ENCODE measurements around the gene PUDP.

The PUDP gene

GRCh38 chrX:7054219-7055216, 93.4 kb downstream of the PUDP start:
- Histone ChIP-seq H3K4me1 (ENCODE audit: insufficient read depth, poor library complexity, severe bottlenecking) (no peaks in the 10 kb centered on the region), H3K27me3 (ENCODE audit: insufficient read depth, poor library complexity, severe bottlenecking) (no peaks in the 10 kb centered on the region), H3K36me3 (ENCODE audit: low read depth) (no peaks in the 10 kb centered on the region), H3K9me3 (ENCODE audit: severe bottlenecking) (no peaks in the 10 kb centered on the region), H3K4me3 (ENCODE audit: severe bottlenecking) (no peak overlapping the region), H3K27ac (ENCODE audit: poor library complexity, severe bottlenecking) (no peak overlapping the region)
- DNase-seq (ENCODE audit: low spot score) (no peak), ATAC-seq (ENCODE audit: low read depth) (no peak)
- TF ChIP-seq, protein P1, sequence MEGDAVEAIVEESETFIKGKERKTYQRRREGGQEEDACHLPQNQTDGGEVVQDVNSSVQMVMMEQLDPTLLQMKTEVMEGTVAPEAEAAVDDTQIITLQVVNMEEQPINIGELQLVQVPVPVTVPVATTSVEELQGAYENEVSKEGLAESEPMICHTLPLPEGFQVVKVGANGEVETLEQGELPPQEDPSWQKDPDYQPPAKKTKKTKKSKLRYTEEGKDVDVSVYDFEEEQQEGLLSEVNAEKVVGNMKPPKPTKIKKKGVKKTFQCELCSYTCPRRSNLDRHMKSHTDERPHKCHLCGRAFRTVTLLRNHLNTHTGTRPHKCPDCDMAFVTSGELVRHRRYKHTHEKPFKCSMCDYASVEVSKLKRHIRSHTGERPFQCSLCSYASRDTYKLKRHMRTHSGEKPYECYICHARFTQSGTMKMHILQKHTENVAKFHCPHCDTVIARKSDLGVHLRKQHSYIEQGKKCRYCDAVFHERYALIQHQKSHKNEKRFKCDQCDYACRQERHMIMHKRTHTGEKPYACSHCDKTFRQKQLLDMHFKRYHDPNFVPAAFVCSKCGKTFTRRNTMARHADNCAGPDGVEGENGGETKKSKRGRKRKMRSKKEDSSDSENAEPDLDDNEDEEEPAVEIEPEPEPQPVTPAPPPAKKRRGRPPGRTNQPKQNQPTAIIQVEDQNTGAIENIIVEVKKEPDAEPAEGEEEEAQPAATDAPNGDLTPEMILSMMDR (IDR thresholded peaks at IDR 0.05; ENCODE audit: poor library complexity, severe bottlenecking), result no peak

- no peaks in the 10 kb centered on the region for H3K36me3 ChIP-seq (ENCODE audit: low read depth)
- ATAC-seq (ENCODE audit: low read depth), result no peak
- no peak for DNase-seq (ENCODE audit: low spot score)
- no peaks in the 10 kb centered on the region for H3K27me3 ChIP-seq (ENCODE audit: insufficient read depth, poor library complexity, severe bottlenecking)
- H3K4me3 ChIP-seq (ENCODE audit: severe bottlenecking), result no peak overlapping the region
- H3K4me1 ChIP-seq (ENCODE audit: insufficient read depth, poor library complexity, severe bottlenecking), result no peaks in the 10 kb centered on the region
- TF ChIP-seq, protein P1 (IDR thresholded peaks at IDR 0.05; ENCODE audit: poor library complexity, severe bottlenecking), result no peak
- H3K27ac ChIP-seq (ENCODE audit: poor library complexity, severe bottlenecking), result no peak overlapping the region
- H3K9me3 ChIP-seq (ENCODE audit: severe bottlenecking), result no peaks in the 10 kb centered on the region
These were observed 95.4 kb downstream of the PUDP start for GRCh38 chrX:7052541-7052940.

DNA sequence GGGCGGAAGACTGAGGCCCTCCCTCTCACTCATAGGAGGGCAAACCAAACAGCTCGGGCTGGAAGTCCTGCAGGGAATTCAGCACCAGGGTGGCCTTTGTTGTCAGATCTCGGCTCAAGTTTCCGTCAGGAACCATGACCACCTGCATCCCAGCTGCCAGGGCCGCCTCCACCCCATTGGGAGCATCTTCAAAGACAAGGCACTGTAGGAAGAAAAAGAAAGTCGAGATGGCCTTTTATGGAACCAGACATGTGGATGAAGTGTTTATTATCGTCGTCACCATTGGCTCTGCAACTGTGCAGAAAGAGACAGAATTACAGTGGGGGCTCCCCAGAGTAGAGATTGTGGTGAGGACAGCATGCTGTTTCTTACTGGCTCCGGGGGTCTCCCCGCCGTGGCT, 97.7 kb downstream of the PUDP start:
- Histone ChIP-seq H3K4me1 (ENCODE audit: insufficient read depth, poor library complexity, severe bottlenecking) (no peaks in the 10 kb centered on the region), H3K36me3 (ENCODE audit: low read depth) (no peaks in the 10 kb centered on the region), H3K9me3 (ENCODE audit: severe bottlenecking) (no peaks in the 10 kb centered on the region), H3K27ac (ENCODE audit: poor library complexity, severe bottlenecking) (no peak overlapping the region), H3K27me3 (ENCODE audit: insufficient read depth, poor library complexity, severe bottlenecking) (no peaks in the 10 kb centered on the region), H3K4me3 (ENCODE audit: severe bottlenecking) (no peak overlapping the region)
- ATAC-seq (ENCODE audit: low read depth), result no peak
- TF ChIP-seq, protein P1 (IDR thresholded peaks at IDR 0.05; ENCODE audit: poor library complexity, severe bottlenecking), result no peak
- DNase-seq (ENCODE audit: low spot score), result no peak

- DNase-seq (ENCODE audit: low spot score), result no peak
- Histone ChIP-seq H3K27me3 (ENCODE audit: insufficient read depth, poor library complexity, severe bottlenecking) (no peaks in the 10 kb centered on the region), H3K27ac (ENCODE audit: poor library complexity, severe bottlenecking) (no peak overlapping the region), H3K36me3 (ENCODE audit: low read depth) (no peaks in the 10 kb centered on the region), H3K4me3 (ENCODE audit: severe bottlenecking) (no peak overlapping the region), H3K4me1 (ENCODE audit: insufficient read depth, poor library complexity, severe bottlenecking) (peaks cover 7% of the 10 kb centered on the region), H3K9me3 (ENCODE audit: severe bottlenecking) (no peaks in the 10 kb centered on the region)
- TF ChIP-seq, protein P1 (IDR thresholded peaks at IDR 0.05; ENCODE audit: poor library complexity, severe bottlenecking), result no peak
- ATAC-seq (ENCODE audit: low read depth), result no peak
These were observed 100.0 kb downstream of the PUDP start for GRCh38 chrX:7047951-7048350.
